Midbrain (tissue), 1 donor: ENCODE data around the gene DGKE.

Source experiments
- DNase-seq: peaks from one replicate; lab custom pipeline; 2025; lab: John Stamatoyannopoulos, UW

Gene DGKE

GRCh38 chr17:56815711-56816110 lies 18.2 kb upstream of the DGKE start:
- no peak for DNase-seq

- no peak for DNase-seq
Observed at GRCh38 chr17:56817066-56817465, 16.9 kb upstream of the DGKE start.

GRCh38 chr17:56819030-56819429 lies 14.9 kb upstream of the DGKE start:
- DNase-seq, result no peak

GRCh38 chr17:56819431-56820145 lies 14.4 kb upstream of the DGKE start:
- DNase-seq, result peak; percentile 34

- DNase-seq, result no peak
Observed at GRCh38 chr17:56820207-56820606, 13.7 kb upstream of the DGKE start.

GRCh38 chr17:56821847-56822534 lies 12.0 kb upstream of the DGKE start:
- no peak for DNase-seq

- no peak for DNase-seq
Observed at GRCh38 chr17:56822725-56823124, 11.2 kb upstream of the DGKE start.

GRCh38 chr17:56823848-56824247 lies 10.1 kb upstream of the DGKE start:
- no peak for DNase-seq

- no peak for DNase-seq
Observed at GRCh38 chr17:56824503-56824902, 9.4 kb upstream of the DGKE start.

GRCh38 chr17:56826611-56827414 lies 7.1 kb upstream of the DGKE start:
- no peak for DNase-seq

- no peak for DNase-seq
Observed at GRCh38 chr17:56830726-56831368, 3.1 kb upstream of the DGKE start.

GRCh38 chr17:56831369-56832095 lies 2.4 kb upstream of the DGKE start:
- DNase-seq, result no peak

GRCh38 chr17:56832446-56832845 lies 1.5 kb upstream of the DGKE start:
- no peak for DNase-seq

GRCh38 chr17:56833057-56833808 lies 718 bp upstream of the DGKE start:
- peak; percentile 9 for DNase-seq

GRCh38 chr17:56834380-56835263 lies 671 bp downstream of the DGKE start:
- no peak for DNase-seq

GRCh38 chr17:56835264-56835585 lies 1.3 kb downstream of the DGKE start:
- no peak for DNase-seq

GRCh38 chr17:56838687-56839086 lies 4.7 kb downstream of the DGKE start:
- DNase-seq, result no peak

- no peak for DNase-seq
Observed at GRCh38 chr17:56842577-56842976, 8.6 kb downstream of the DGKE start.

GRCh38 chr17:56845934-56846333 lies 12.0 kb downstream of the DGKE start:
- no peak for DNase-seq

- no peak for DNase-seq
Observed at GRCh38 chr17:56847106-56847505, 13.2 kb downstream of the DGKE start.
